ENCODE data around the gene LYSMD2.

GRCh38 chr15:51680321-51680720 lies 57.1 kb downstream of the LYSMD2 start:
- TF ChIP-seq POLR2A (IDR thresholded peaks at IDR 0.05): no peak
- TF ChIP-seq, protein P1, sequence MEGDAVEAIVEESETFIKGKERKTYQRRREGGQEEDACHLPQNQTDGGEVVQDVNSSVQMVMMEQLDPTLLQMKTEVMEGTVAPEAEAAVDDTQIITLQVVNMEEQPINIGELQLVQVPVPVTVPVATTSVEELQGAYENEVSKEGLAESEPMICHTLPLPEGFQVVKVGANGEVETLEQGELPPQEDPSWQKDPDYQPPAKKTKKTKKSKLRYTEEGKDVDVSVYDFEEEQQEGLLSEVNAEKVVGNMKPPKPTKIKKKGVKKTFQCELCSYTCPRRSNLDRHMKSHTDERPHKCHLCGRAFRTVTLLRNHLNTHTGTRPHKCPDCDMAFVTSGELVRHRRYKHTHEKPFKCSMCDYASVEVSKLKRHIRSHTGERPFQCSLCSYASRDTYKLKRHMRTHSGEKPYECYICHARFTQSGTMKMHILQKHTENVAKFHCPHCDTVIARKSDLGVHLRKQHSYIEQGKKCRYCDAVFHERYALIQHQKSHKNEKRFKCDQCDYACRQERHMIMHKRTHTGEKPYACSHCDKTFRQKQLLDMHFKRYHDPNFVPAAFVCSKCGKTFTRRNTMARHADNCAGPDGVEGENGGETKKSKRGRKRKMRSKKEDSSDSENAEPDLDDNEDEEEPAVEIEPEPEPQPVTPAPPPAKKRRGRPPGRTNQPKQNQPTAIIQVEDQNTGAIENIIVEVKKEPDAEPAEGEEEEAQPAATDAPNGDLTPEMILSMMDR (IDR thresholded peaks at IDR 0.05 in 4 of 5, conservative IDR thresholded peaks at IDR 0.05 in 1 of 5): no peak
